ENCODE results near the gene SYTL2. TPM values are rescaled to one million over a fixed set of nuclear protein-coding genes. Genes with fewer than 3 reads are reported as not detected.

SYTL2 gene
- total and polyA plus RNA-seq, 12 donors: 2.9 to 16.1 (median 5.1) TPM

DNA sequence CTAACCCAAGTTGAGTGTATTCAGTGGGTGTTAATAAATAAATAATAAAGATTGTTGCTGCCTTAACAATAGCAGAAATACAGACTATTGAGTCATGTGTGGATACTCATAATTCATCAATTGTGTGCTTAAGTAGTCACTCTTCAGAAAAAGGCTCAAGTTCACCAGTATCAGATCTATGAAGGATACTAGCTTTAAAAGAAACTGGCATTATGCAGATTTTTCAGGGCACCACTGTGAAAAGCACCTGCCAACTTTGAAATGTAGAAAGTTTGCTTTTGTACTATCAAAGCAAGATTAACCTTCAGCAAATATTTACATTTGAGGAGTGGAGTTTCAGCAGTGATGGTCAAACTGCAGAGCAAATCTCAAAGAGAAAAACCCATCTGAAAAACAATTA, 20.1 kb upstream of the SYTL2 start:
- Histone ChIP-seq H3K27me3 (no peaks in the 10 kb centered on the region), H3K9me3 (peaks cover 0 to 17% (median 6%) of the 10 kb centered on the region in 11 donors), H3K4me3 (no peak overlapping the region), H3K36me3 (no peaks in the 10 kb centered on the region), H3K4me1 (peaks cover 0 to 21% (median 0%) of the 10 kb centered on the region in 9 donors), H3K27ac (no peak overlapping the region)
- TF ChIP-seq, protein P1, sequence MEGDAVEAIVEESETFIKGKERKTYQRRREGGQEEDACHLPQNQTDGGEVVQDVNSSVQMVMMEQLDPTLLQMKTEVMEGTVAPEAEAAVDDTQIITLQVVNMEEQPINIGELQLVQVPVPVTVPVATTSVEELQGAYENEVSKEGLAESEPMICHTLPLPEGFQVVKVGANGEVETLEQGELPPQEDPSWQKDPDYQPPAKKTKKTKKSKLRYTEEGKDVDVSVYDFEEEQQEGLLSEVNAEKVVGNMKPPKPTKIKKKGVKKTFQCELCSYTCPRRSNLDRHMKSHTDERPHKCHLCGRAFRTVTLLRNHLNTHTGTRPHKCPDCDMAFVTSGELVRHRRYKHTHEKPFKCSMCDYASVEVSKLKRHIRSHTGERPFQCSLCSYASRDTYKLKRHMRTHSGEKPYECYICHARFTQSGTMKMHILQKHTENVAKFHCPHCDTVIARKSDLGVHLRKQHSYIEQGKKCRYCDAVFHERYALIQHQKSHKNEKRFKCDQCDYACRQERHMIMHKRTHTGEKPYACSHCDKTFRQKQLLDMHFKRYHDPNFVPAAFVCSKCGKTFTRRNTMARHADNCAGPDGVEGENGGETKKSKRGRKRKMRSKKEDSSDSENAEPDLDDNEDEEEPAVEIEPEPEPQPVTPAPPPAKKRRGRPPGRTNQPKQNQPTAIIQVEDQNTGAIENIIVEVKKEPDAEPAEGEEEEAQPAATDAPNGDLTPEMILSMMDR (IDR thresholded peaks at IDR 0.05): no peak
- intact Hi-C loops (cut with DNase I): no loop called here
- ATAC-seq (no peak), DNase-seq (no peak)

DNA sequence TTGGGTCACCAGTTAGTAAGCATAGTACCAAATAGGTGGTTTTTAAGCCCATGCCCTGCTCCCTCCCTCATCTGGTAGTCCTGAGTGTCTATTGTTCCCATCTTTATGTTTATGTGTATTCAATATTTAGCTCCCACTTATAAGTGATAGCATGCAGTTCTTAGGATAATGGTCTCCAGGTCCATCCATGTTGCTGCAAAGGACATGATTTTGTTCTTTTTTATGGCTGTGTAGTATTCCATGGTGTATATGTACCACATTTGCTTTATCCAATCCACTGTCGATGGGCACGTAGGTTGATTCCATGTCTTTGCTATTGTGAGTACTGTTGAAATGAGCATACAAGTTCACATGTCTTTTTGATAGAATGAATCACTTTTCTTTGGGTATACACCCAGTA, 18.2 kb upstream of the SYTL2 start:
- Histone ChIP-seq H3K9me3 (peaks cover 0 to 4% (median 0%) of the 10 kb centered on the region in 11 donors), H3K27me3 (no peaks in the 10 kb centered on the region), H3K4me1 (peaks cover 0 to 26% (median 0%) of the 10 kb centered on the region in 9 donors), H3K27ac (no peak overlapping the region), H3K36me3 (no peaks in the 10 kb centered on the region), H3K4me3 (no peak overlapping the region)
- TF ChIP-seq, protein P1 (IDR thresholded peaks at IDR 0.05): no peak
- WGBS, 2 donors: 98 to 99% methylated on average over 2 of the region's 2 CpGs
- ATAC-seq (no peak), DNase-seq (no peak)
- intact Hi-C loops (cut with DNase I): loop anchor here in 9 of 10 donors (5.0 to 10.0 kb wide), 7 partner anchors 124 to 647 kb away; no protein-coding TSS in a partner anchor

DNA sequence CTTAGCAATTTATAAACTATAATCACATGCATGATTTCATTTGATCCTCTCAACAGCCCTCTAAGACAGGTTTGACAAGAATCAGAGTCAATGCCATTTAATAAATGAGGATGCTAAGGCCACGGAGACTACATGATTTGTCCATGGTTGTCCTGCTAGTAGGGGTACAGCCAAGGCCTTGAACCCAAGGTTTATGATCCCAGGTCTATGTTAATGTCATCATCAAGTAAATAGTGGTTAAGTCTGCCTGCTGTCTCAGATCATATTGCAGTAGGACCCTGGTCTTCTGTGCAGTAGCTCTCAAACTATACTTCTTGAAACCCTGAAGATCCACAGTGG, 17.7 kb upstream of the SYTL2 start:
- peaks cover 0 to 26% (median 0%) of the 10 kb centered on the region in 9 donors for H3K4me1 ChIP-seq
- H3K4me3 ChIP-seq: no peak overlapping the region
- WGBS, 2 donors: 87 to 89% methylated on average over 1 of the region's 1 CpG
- H3K36me3 ChIP-seq: no peaks in the 10 kb centered on the region
- peaks cover 0 to 4% (median 0%) of the 10 kb centered on the region in 11 donors for H3K9me3 ChIP-seq
- no peak for DNase-seq
- TF ChIP-seq, protein P1 (IDR thresholded peaks at IDR 0.05): no peak
- no peak for ATAC-seq
- H3K27ac ChIP-seq: no peak overlapping the region
- H3K27me3 ChIP-seq: no peaks in the 10 kb centered on the region
- intact Hi-C loops (cut with DNase I): loop anchor here in 9 of 10 donors (5.0 to 10.0 kb wide), 7 partner anchors 124 to 646 kb away; no protein-coding TSS in a partner anchor

DNA sequence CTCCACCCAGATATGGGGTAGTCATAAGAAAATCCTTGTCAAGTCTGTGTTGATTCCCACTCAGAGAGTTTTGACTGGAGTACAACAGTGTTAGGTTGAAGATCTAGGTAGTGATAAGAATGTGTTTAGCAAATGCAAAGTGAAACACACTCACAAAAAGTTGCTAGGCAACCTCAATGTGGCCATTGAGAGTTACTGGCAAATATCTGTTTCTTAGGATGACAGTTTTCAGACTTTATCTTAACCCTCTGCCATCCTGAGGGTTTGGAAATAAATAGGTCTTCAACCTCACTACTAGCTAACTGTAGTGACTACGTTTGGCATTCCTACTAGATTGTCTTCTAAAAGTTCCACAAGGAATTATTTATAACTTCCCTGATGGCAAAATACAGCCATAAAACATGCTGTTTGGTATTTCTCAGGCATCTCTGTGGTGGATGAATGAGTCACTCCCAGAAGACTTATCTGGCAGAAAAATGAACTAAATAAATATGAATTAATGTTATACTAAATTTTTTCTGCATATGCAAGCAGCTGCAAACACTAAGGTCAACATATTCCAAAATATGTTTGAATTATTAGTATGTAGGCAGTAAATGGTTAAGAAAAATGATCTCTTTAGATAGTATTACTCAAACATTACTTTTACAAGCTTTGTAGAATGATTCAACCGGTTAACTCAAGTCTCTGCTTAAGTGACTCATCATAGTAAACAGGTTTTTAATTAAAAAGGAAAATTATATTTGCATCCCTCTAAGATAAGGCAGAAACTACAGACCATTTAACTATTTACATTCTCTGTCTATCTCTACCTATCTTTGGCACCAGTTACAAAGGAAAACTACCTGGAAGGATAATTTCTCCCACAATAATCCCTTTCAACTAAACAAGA, 17.1 kb upstream of the SYTL2 start:
- Histone ChIP-seq H3K9me3 (peaks cover 0 to 4% (median 0%) of the 10 kb centered on the region in 11 donors), H3K27me3 (no peaks in the 10 kb centered on the region), H3K27ac (peak overlapping the region in 2 of 10 donors; percentile 5 to 38), H3K36me3 (no peaks in the 10 kb centered on the region), H3K4me3 (no peak overlapping the region), H3K4me1 (peaks cover 0 to 29% (median 0%) of the 10 kb centered on the region in 9 donors)
- 40 to 60% methylated on average over 2 of the region's 2 CpGs for WGBS, 2 donors
- intact Hi-C loops (cut with DNase I): loop anchor here (2.0 to 10.0 kb wide), 9 partner anchors 123 to 646 kb away; no protein-coding TSS in a partner anchor
- DNase-seq: no peak
- ATAC-seq: no peak
- TF ChIP-seq, protein P1 (IDR thresholded peaks at IDR 0.05): no peak
